PFSK-1 (cell line): ENCODE results near the gene CPAMD8.

ENCODE experiments used
- FOXP2 ChIP-seq: optimal IDR thresholded peaks from 2 replicates; pipeline ENCODE3; 2011; ENCODE audit warnings: borderline replicate concordance, control low read depth, inconsistent platforms; ENCODE audit not compliant: insufficient read depth; ENCODE audit errors: extremely low read length, extremely low read depth
- POLR2AphosphoS5 ChIP-seq: IDR thresholded peaks from 2 replicates; pipeline ENCODE4 v1.6.1; 2012; ENCODE audit warnings: low read depth, mild to moderate bottlenecking, control low read depth, low read length, moderate library complexity
- SIN3A ChIP-seq: IDR thresholded peaks from 2 replicates; pipeline ENCODE4 v1.6.1; 2012; ENCODE audit warnings: mild to moderate bottlenecking, low read length, moderate library complexity, borderline replicate concordance; ENCODE audit not compliant: insufficient read depth
- TAF1 ChIP-seq: IDR thresholded peaks from 2 replicates; pipeline ENCODE4 v1.6.1; 2012; ENCODE audit warnings: low read length, control low read depth, borderline replicate concordance; ENCODE audit not compliant: insufficient read depth
- TF ChIP-seq, protein P1 (sequence below), 2 experiments: IDR thresholded peaks; 2 replicates each; pipeline versions ENCODE4 v1.6.1 to v1.8.0; 2011 to 2012; ENCODE audit warnings: low read depth in 2 of 2, low read length in 2 of 2, control low read depth in 1 of 2, inconsistent platforms in 1 of 2, mild to moderate bottlenecking in 1 of 2, moderate library complexity in 1 of 2; ENCODE audit not compliant: insufficient read depth in 1 of 2

DNA sequence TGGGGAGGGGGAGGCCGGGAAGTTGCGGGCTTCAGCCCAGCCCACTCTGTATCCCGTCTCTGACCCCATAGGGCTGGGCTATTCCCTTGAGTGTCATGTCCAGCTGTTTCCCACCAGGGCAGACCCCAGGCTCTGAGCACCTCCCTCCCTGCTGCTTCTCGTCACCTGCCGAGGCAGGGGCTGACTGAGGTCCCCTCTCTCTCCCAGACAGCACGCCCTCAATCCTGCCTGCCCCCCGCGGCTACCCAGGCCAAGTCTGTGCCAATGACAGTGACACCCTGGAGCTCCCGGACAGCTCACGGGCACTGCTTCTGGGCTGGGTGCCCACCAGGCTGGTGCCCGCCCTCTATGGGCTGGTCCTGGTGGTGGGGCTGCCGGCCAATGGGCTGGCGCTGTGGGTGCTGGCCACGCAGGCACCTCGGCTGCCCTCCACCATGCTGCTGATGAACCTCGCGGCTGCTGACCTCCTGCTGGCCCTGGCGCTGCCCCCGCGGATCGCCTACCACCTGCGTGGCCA is 137.2 kb downstream of the CPAMD8 start:
- TF ChIP-seq POLR2AphosphoS5, result no peak
- TF ChIP-seq, protein P1, sequence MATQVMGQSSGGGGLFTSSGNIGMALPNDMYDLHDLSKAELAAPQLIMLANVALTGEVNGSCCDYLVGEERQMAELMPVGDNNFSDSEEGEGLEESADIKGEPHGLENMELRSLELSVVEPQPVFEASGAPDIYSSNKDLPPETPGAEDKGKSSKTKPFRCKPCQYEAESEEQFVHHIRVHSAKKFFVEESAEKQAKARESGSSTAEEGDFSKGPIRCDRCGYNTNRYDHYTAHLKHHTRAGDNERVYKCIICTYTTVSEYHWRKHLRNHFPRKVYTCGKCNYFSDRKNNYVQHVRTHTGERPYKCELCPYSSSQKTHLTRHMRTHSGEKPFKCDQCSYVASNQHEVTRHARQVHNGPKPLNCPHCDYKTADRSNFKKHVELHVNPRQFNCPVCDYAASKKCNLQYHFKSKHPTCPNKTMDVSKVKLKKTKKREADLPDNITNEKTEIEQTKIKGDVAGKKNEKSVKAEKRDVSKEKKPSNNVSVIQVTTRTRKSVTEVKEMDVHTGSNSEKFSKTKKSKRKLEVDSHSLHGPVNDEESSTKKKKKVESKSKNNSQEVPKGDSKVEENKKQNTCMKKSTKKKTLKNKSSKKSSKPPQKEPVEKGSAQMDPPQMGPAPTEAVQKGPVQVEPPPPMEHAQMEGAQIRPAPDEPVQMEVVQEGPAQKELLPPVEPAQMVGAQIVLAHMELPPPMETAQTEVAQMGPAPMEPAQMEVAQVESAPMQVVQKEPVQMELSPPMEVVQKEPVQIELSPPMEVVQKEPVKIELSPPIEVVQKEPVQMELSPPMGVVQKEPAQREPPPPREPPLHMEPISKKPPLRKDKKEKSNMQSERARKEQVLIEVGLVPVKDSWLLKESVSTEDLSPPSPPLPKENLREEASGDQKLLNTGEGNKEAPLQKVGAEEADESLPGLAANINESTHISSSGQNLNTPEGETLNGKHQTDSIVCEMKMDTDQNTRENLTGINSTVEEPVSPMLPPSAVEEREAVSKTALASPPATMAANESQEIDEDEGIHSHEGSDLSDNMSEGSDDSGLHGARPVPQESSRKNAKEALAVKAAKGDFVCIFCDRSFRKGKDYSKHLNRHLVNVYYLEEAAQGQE (IDR thresholded peaks at IDR 0.05; ENCODE audit: insufficient read depth in 1 of 2, low read depth in 2 of 2, low read length in 2 of 2), result no peak
- TF ChIP-seq TAF1, result no peak
- no peak for TF ChIP-seq SIN3A
- TF ChIP-seq FOXP2, result no peak
